SK-N-MC (cell line): ENCODE measurements around the gene DPH7.
"Not testable (repeated sequence)": the region's sequence is repeated elsewhere in the genome, so short reads cannot be mapped to it uniquely, and the experiment has no call there.

Experiments
- EZH2 ChIP-seq: fragments of 200-600 bp; sonication (generic); IDR thresholded peaks from one replicate; pipeline ENCODE4 v1.6.1; 2017; ENCODE audit warnings: antibody characterized with exemption
- FOXP2 ChIP-seq: optimal IDR thresholded peaks from 2 replicates; pipeline ENCODE3; 2011; ENCODE audit warnings: mild to moderate bottlenecking, moderate library complexity; ENCODE audit not compliant: insufficient read depth; ENCODE audit errors: extremely low read length, control extremely low read depth
- POLR2AphosphoS5 ChIP-seq: IDR thresholded peaks from 2 replicates; pipeline ENCODE4 v1.6.1; 2012; ENCODE audit warnings: mild to moderate bottlenecking, low read depth, low read length, borderline replicate concordance

DNA sequence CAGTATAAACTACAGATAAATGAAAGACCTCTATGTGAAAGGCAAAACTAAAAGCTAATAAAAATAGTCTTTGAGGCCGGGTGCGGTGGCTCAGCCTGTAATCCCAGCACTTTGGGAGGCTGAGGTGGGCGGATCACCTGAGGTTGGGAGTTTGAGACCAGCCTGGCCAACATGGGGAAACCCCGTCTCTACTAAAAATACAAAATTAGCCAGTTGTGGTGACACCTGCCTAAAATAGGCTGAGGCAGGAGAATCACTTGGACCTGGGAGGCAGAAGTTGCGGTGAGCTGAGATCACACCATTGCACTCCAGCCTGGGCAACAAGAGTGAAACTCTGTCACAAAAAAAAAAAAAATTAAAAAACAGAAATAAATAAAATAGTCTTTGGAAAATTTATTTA lies 65.6 kb downstream of the DPH7 start:
- TF ChIP-seq POLR2AphosphoS5, EZH2, FOXP2: not testable (repeated sequence)
